GM12878 (cell line): ENCODE data around the gene CDCA5. TPM values are rescaled to one million over a fixed set of nuclear protein-coding genes. Genes with fewer than 3 reads are reported as not detected.

Experiments
- ATAC-seq: fragments of 200-7000 bp; cut with Tn5 transposase; 3 replicates; pipeline ENCODE4 v1.9.1; 2020; ENCODE audit warnings: mild to moderate bottlenecking, moderate library complexity
- BruUV-seq: library from RNA; stranded (reverse); fragments of 400-500 nt; replicated peaks from 2 replicates; lab custom pipeline; 2021; lab: Mats Ljungman, UMichigan
- CTCF ChIA-PET: fragments of 300-600 bp; sonication (Branson Sonifier 250); formaldehyde crosslinking; extraction: SDS; loops from one replicate; lab custom pipeline; 2021; ENCODE audit warnings: inconsistent platforms; lab: Yijun Ruan, JAX
- POLR2A ChIA-PET: fragments of 350-600 bp; formaldehyde crosslinking; extraction: SDS; loops from one replicate; lab custom pipeline; 2021; ENCODE audit warnings: inconsistent platforms; lab: Charles Lee
- RAD21 ChIA-PET: fragments of 300-600 bp; sonication (Branson Sonifier 250); formaldehyde crosslinking; loops from one replicate; lab custom pipeline; 2023; ENCODE audit warnings: antibody characterized with exemption; ENCODE audit not compliant: unreplicated experiment; lab: Charles Lee
- SMC1A ChIA-PET: fragments of 300-600 bp; sonication (Branson Sonifier 250); formaldehyde crosslinking; loops from one replicate; lab custom pipeline; 2023; ENCODE audit not compliant: unreplicated experiment, uncharacterized antibody; lab: Charles Lee
- DNase-seq: peaks from one replicate; pipeline ENCODE4 v3.0.0-alpha.2; 2011; ENCODE audit warnings: low read depth, low spot score
- FAIRE-seq: peaks from 3 replicates; lab custom pipeline; 2011; peaks lifted over from hg19 to GRCh38; lab: Jason Lieb, UNC
- H2AFZ ChIP-seq: 2 replicates; pipeline ENCODE4 v1.6.0; 2011; ENCODE audit warnings: low read depth, low read length, control low read depth; ENCODE audit not compliant: control insufficient read depth
- H3K27ac ChIP-seq: 2 replicates; pipeline ENCODE4 v1.5.1; 2011; ENCODE audit warnings: control low read depth; ENCODE audit not compliant: control insufficient read depth, insufficient read depth
- H3K27me3 ChIP-seq, 2 experiments: replicated peaks in 1 of 2; 2 replicates each; pipeline versions ENCODE4 v1.6.0 to v1.6.1; 2011; ENCODE audit warnings: low read length in 1 of 2; ENCODE audit not compliant: control insufficient read depth in 2 of 2, insufficient read depth in 2 of 2
- H3K36me3 ChIP-seq, 2 experiments: 2 replicates each; pipeline ENCODE4 v1.5.1; 2011; ENCODE audit warnings: low read length in 1 of 2; ENCODE audit not compliant: control insufficient read depth in 2 of 2, insufficient read depth in 2 of 2
- H3K4me1 ChIP-seq: 2 replicates; pipeline ENCODE4 v1.6.1; 2011; ENCODE audit warnings: mild to moderate bottlenecking, low read length, moderate library complexity, mixed read lengths; ENCODE audit not compliant: control insufficient read depth, insufficient read depth
- H3K4me2 ChIP-seq: 2 replicates; pipeline ENCODE4 v1.6.0; 2011; ENCODE audit warnings: control low read depth; ENCODE audit not compliant: control insufficient read depth, insufficient read depth
- H3K4me3 ChIP-seq: fragments of 200-600 bp; sonication (generic); 2 replicates; pipeline ENCODE4 v1.5.1; 2016
- H3K79me2 ChIP-seq: 2 replicates; pipeline ENCODE4 v1.6.0; 2011; ENCODE audit warnings: low read length; ENCODE audit not compliant: control insufficient read depth, insufficient read depth
- H3K9ac ChIP-seq: 2 replicates; pipeline ENCODE4 v1.8.0; 2011; ENCODE audit warnings: low read length, control low read depth, mixed read lengths; ENCODE audit not compliant: control insufficient read depth, insufficient read depth
- H3K9me3 ChIP-seq: replicated peaks from 3 replicates; pipeline ENCODE4 v1.5.1; 2011; ENCODE audit warnings: mild to moderate bottlenecking, low read length; ENCODE audit not compliant: control insufficient read depth, insufficient read depth
- H4K20me1 ChIP-seq: 2 replicates; pipeline ENCODE4 v1.6.0; 2011; ENCODE audit not compliant: control insufficient read depth, insufficient read depth
- ATF7 ChIP-seq: fragments of 450-650 bp; IDR thresholded peaks from 2 replicates; pipeline ENCODE4 v1.6.1; 2016; ENCODE audit warnings: low read depth, mild to moderate bottlenecking
- CEBPZ ChIP-seq: fragments of 150-350 bp; IDR thresholded peaks from 2 replicates; pipeline ENCODE4 v1.6.1; 2016; ENCODE audit warnings: low read depth, low read length
- CHD1 ChIP-seq: IDR thresholded peaks from 2 replicates; pipeline ENCODE4 v1.6.1; 2012; ENCODE audit warnings: low read depth, low read length, improper control_type of control experiment
- HCFC1 ChIP-seq: fragments of 150-350 bp; IDR thresholded peaks from 2 replicates; pipeline ENCODE4 v1.6.1; 2014; ENCODE audit warnings: low read length
- IKZF2 ChIP-seq, 2 experiments: fragments of 450-650 bp; IDR thresholded peaks; 2 replicates each; pipeline ENCODE4 v1.6.1; 2017; ENCODE audit warnings: mild to moderate bottlenecking in 2 of 2, moderate library complexity in 2 of 2
- JUNB ChIP-seq: IDR thresholded peaks from 2 replicates; pipeline ENCODE4 v1.6.1; 2016; ENCODE audit warnings: antibody characterized with exemption, mild to moderate bottlenecking
- JUND ChIP-seq: IDR thresholded peaks from 2 replicates; pipeline ENCODE4 v1.6.1; 2012; ENCODE audit warnings: low read depth, mild to moderate bottlenecking, low read length, improper control_type of control experiment, moderate library complexity
- NBN ChIP-seq: fragments of 450-650 bp; IDR thresholded peaks from 2 replicates; pipeline ENCODE4 v1.6.1; 2016
- NFXL1 ChIP-seq: fragments of 450-650 bp; IDR thresholded peaks from 2 replicates; pipeline ENCODE4 v1.6.1; 2017; ENCODE audit warnings: antibody characterized with exemption, mild to moderate bottlenecking, borderline replicate concordance
- NR2C1 ChIP-seq: fragments of 450-650 bp; IDR thresholded peaks from 2 replicates; pipeline ENCODE4 v1.6.1; 2017; ENCODE audit warnings: antibody characterized with exemption, mild to moderate bottlenecking, moderate library complexity
- POU2F2 ChIP-seq: IDR thresholded peaks from 3 replicates; pipeline ENCODE4 v1.6.1; 2011; ENCODE audit warnings: low read depth, mild to moderate bottlenecking, low read length, borderline replicate concordance
- RAD21 ChIP-seq: IDR thresholded peaks from 2 replicates; pipeline ENCODE4 v1.6.1; 2011; ENCODE audit warnings: mild to moderate bottlenecking, low read depth, low read length, moderate library complexity; ENCODE audit not compliant: insufficient read depth
- ZNF592 ChIP-seq: fragments of 450-650 bp; IDR thresholded peaks from 2 replicates; pipeline ENCODE4 v1.6.1; 2017; ENCODE audit warnings: mild to moderate bottlenecking, moderate library complexity
- WGBS: methylation state at CpG from one replicate; pipeline ENCODE4 v1.1.6; 2016; ENCODE audit warnings: low lambda C conversion rate; ENCODE audit not compliant: insufficient replicate concordance, insufficient coverage; ENCODE audit errors: missing lambda C conversion rate; 5-methylcytosine and 5-hydroxymethylcytosine counted together
- in situ Hi-C: fragments of 300-500 bp; cut with MboI; formaldehyde crosslinking; loops from 9 replicates; pipeline ENCODE4 v1.14.3; 2018; ENCODE audit warnings: mixed read lengths
- intact Hi-C: fragments of 100-400 bp; cut with micrococcal nuclease; formaldehyde crosslinking; loops from one replicate; pipeline ENCODE4 v1.14.2; 2022; ENCODE audit not compliant: unreplicated experiment
- polyA plus RNA-seq, 11 experiments: library from polyadenylated mRNA; depleted of rRNA in 4 of 11; unstranded in 6 of 11; stranded (reverse) in 5 of 11; fragments of >200 nt; fragmentation: Nextera tagmentation in 4 of 11; fragmentation: Illumina TruSeq in 1 of 11; extraction: Ambion mirVana in 4 of 11; extraction: Trizol in 1 of 11; gene quantifications; 1 replicate in 1 of 11; 2 replicates in 10 of 11; pipeline versions ENCODE4 v1.2.1 to v1.2.3, GENCODE V29; 2011 to 2016; ENCODE audit warnings: inconsistent platforms in 2 of 11, missing spikeins in 2 of 11, low read depth in 1 of 11
- total RNA-seq, 4 experiments: library from RNA; depleted of rRNA in 3 of 4; stranded (reverse); fragments of >200 nt in 3 of 4; fragmentation: Illumina TruSeq in 1 of 4; extraction: Trizol in 1 of 4; gene quantifications; 2 replicates each; pipeline versions ENCODE4 v1.2.1 to v1.2.3, GENCODE V29; 2013 to 2021

Gene CDCA5
- total and polyA plus RNA-seq, 10 of the 15 experiments (the other 5 are each of a cell fraction or from before 2014, with no cell fraction given) = 21.2 to 107 (median 64.9) TPM

- no peak for FAIRE-seq
These were observed 5.8 kb upstream of the CDCA5 start for GRCh38 chr11:65089621-65090020.

GRCh38 chr11:65087827-65088226, 4.0 kb upstream of the CDCA5 start:
- Histone ChIP-seq H3K36me3 (peaks cover 5 to 11% of the 10 kb centered on the region in 2 experiments), H3K9me3 (no peaks in the 10 kb centered on the region), H4K20me1 (no peaks in the 10 kb centered on the region), H3K4me1 (peaks cover 6% of the 10 kb centered on the region), H2AFZ (no peak overlapping the region), H3K27ac (no peak overlapping the region), H3K4me2 (no peak overlapping the region), H3K4me3 (no peak overlapping the region), H3K27me3 (no peaks in the 10 kb centered on the region), H3K79me2 (peaks cover 21% of the 10 kb centered on the region), H3K9ac (no peak overlapping the region)
- RAD21 ChIA-PET = no interaction called here
- in situ Hi-C loops = no loop called here
- intact Hi-C loops = no loop called here
- no peak for DNase-seq
- POLR2A ChIA-PET = no interaction called here
- CTCF ChIA-PET = interaction anchor here (0.6 kb wide), 1 partner anchor 59 kb away, joined by 3 read pairs; no protein-coding TSS in a partner anchor
- FAIRE-seq = no peak
- no peak for ATAC-seq
- SMC1A ChIA-PET = no interaction called here
- BruUV-seq = no TSS peak
- WGBS = 95% methylated on average over 15 of the region's 15 CpGs
- TF ChIP-seq CEBPZ (no peak), RAD21 (no peak), NR2C1 (no peak), ATF7 (no peak), NFXL1 (no peak), ZNF592 (no peak), JUNB (no peak), NBN (no peak)

More at GRCh38 chr11:65089621-65090020, 5.8 kb upstream of the CDCA5 start:
- POLR2A ChIA-PET = interaction anchor here (1.4 to 1.5 kb wide), 2 partner anchors 64 to 75 kb away, joined by 4 to 7 read pairs; partner anchors contain the start of gene ARL2
- intact Hi-C loops (no loop called here), in situ Hi-C loops (no loop called here)
- CTCF ChIA-PET = interaction anchor here (1.1 to 2.0 kb wide), 4 partner anchors 12 to 77 kb away, joined by 3 to 6 read pairs (median 4); no protein-coding TSS in a partner anchor
- H3K4me3 ChIP-seq = no peak overlapping the region
- TF ChIP-seq POU2F2 = no peak
- TF ChIP-seq HCFC1 = no peak
- no peak for TF ChIP-seq CHD1
- no peak for TF ChIP-seq JUND
- no peak for TF ChIP-seq IKZF2 (IDR thresholded peaks at IDR 0.05)
- WGBS = 89% methylated on average over 4 of the region's 4 CpGs
- H3K4me2 ChIP-seq = no peak overlapping the region
- ATAC-seq (no peak), DNase-seq (no peak)
- H2AFZ ChIP-seq = no peak overlapping the region
- peaks cover 6% of the 10 kb centered on the region for H3K4me1 ChIP-seq
- H3K36me3 ChIP-seq = peaks cover 5 to 11% of the 10 kb centered on the region in 2 experiments
- no TSS peak for BruUV-seq
- H3K27ac ChIP-seq = no peak overlapping the region
- H3K9ac ChIP-seq = no peak overlapping the region
- no peaks in the 10 kb centered on the region for H4K20me1 ChIP-seq
- RAD21 ChIA-PET = no interaction called here
- H3K9me3 ChIP-seq = no peaks in the 10 kb centered on the region
- peaks cover 7% of the 10 kb centered on the region for H3K79me2 ChIP-seq
- H3K27me3 ChIP-seq = no peaks in the 10 kb centered on the region
- SMC1A ChIA-PET = interaction anchor here (0.6 to 2.2 kb wide), 3 partner anchors 29 to 276 kb away, joined by 3 to 5 read pairs (median 3); partner anchors contain the start of gene ARL2
